ENCODE measurements around the gene SMAD3. TPM values are rescaled to one million over a fixed set of nuclear protein-coding genes. Genes with fewer than 3 reads are reported as not detected.

Gene SMAD3
- total RNA-seq, 1 donor from 2014 or later: 89.3 TPM

GRCh38 chr15:67201136-67201535 lies 135.7 kb downstream of the SMAD3 start:
- H3K27ac ChIP-seq: peak overlapping the region; percentile 57 to 76
- H3K27me3 ChIP-seq: no peaks in the 10 kb centered on the region
- H3K4me3 ChIP-seq: no peak overlapping the region
- H3K9me3 ChIP-seq: no peaks in the 10 kb centered on the region
- no peak for TF ChIP-seq CTCF (IDR thresholded peaks at IDR 0.05)
- intact Hi-C loops (cut with DNase I): loop anchor here (2.0 kb wide), 1 partner anchor 54 kb away; the partner anchor contains the start of genes AAGAB and IQCH
- no peak for DNase-seq (ENCODE audit: low spot score in 2 of 2)
- no peaks in the 10 kb centered on the region for H3K36me3 ChIP-seq
- peaks cover 3 to 31% of the 10 kb centered on the region in 2 donors for H3K4me1 ChIP-seq

DNA sequence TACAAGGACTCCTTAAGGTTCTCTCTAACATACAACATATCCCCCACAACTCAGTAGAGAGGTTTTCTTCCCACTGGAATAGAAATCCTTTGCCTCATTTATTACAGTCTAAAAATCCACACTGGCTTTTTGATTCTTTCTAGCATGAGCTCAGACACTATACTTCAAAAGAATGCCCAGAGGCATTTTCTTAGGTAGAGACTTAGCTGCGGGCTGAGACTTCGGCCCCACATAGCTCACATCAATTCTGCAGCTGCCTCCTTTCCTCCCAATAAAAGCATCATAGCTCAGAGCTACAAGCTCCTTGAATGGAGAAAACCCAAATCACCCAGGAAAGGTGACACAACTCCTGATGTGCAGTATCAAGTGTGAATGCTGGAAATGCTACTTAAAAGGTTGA lies 136.7 kb downstream of the SMAD3 start:
- peak overlapping the region in 1 of 2 donors; percentile 3 for H3K27ac ChIP-seq
- no peak overlapping the region for H3K4me3 ChIP-seq
- no peaks in the 10 kb centered on the region for H3K27me3 ChIP-seq
- peaks cover 3 to 25% of the 10 kb centered on the region in 2 donors for H3K4me1 ChIP-seq
- peaks cover 0 to 1% of the 10 kb centered on the region in 2 donors for H3K36me3 ChIP-seq
- intact Hi-C loops (cut with DNase I): no loop called here
- DNase-seq (ENCODE audit: low spot score in 2 of 2): no peak
- no peak for TF ChIP-seq CTCF (IDR thresholded peaks at IDR 0.05)
- H3K9me3 ChIP-seq: no peaks in the 10 kb centered on the region

GRCh38 chr15:67202991-67203390 lies 137.6 kb downstream of the SMAD3 start:
- Histone ChIP-seq H3K9me3 (no peaks in the 10 kb centered on the region), H3K36me3 (peaks cover 2 to 9% of the 10 kb centered on the region in 2 donors), H3K4me1 (peaks cover 3 to 21% of the 10 kb centered on the region in 2 donors), H3K27ac (no peak overlapping the region), H3K27me3 (no peaks in the 10 kb centered on the region), H3K4me3 (no peak overlapping the region)
- DNase-seq (ENCODE audit: low spot score in 2 of 2): no peak
- intact Hi-C loops (cut with DNase I): no loop called here
- no peak for TF ChIP-seq CTCF (IDR thresholded peaks at IDR 0.05)

DNA sequence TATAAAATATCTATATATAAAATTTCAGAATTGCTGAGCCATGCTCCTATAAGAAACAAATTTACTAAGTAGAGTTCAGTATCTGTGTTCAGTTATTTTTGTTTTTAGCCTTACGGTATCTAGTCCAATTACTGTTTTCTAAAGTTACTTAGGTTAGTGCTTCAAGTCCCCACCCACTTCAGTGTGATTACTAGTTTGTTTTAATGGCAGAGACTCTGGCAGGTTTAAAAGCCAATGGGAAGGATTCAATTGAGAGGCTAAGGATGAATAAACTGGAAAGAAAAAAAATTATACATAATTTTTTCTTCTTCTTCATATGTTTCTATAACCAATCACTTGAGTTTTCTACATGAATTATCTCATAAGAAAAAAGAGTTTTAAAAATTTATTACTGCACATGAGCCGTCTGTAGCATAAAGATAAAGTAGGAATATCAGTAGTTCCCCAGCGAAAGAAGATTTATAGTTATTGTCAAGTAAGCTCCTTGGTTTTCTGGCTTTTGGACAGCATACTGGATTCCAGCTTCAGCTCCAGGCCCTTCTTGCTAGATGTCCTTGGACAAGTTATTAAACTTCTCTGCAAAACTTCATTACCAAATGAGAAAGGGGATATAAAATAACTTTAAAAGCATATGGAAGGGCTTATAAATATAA lies 142.3 kb downstream of the SMAD3 start:
- no peaks in the 10 kb centered on the region for H3K9me3 ChIP-seq
- H3K4me1 ChIP-seq: peaks cover 0 to 3% of the 10 kb centered on the region in 2 donors
- TF ChIP-seq CTCF (IDR thresholded peaks at IDR 0.05): no peak
- H3K27ac ChIP-seq: no peak overlapping the region
- H3K4me3 ChIP-seq: no peak overlapping the region
- peaks cover 2 to 16% of the 10 kb centered on the region in 2 donors for H3K36me3 ChIP-seq
- H3K27me3 ChIP-seq: no peaks in the 10 kb centered on the region
- intact Hi-C loops (cut with DNase I): no loop called here
- DNase-seq (ENCODE audit: low spot score in 2 of 2): no peak

- H3K27me3 ChIP-seq: no peaks in the 10 kb centered on the region
- intact Hi-C loops (cut with DNase I): no loop called here
- no peak for DNase-seq (ENCODE audit: low spot score in 2 of 2)
- H3K4me1 ChIP-seq: peaks cover 0 to 3% of the 10 kb centered on the region in 2 donors
- H3K4me3 ChIP-seq: no peak overlapping the region
- no peak overlapping the region for H3K27ac ChIP-seq
- peaks cover 2 to 16% of the 10 kb centered on the region in 2 donors for H3K36me3 ChIP-seq
- no peaks in the 10 kb centered on the region for H3K9me3 ChIP-seq
- no peak for TF ChIP-seq CTCF (IDR thresholded peaks at IDR 0.05)
These were observed 143.0 kb downstream of the SMAD3 start for GRCh38 chr15:67208396-67208795.
